ENCODE data around the gene KRT13.

KRT13 gene

GRCh38 chr17:41494524-41494923 is 10.9 kb downstream of the KRT13 start:
- Histone ChIP-seq H3F3A (ENCODE audit: insufficient read depth, low read length) (no peaks in the 10 kb centered on the region), H3K4me2 (ENCODE audit: low read length) (no peak overlapping the region), H3K9me2 (ENCODE audit: low read depth, low read length) (no peaks in the 10 kb centered on the region), H3K9ac (ENCODE audit: low read length) (no peak overlapping the region), H3K79me2 (ENCODE audit: insufficient read depth, low read length) (no peaks in the 10 kb centered on the region), H3K36me3 (ENCODE audit: insufficient read depth, low read length) (no peaks in the 10 kb centered on the region), H4K20me1 (ENCODE audit: insufficient read depth, low read length) (no peaks in the 10 kb centered on the region), H3K4me3 (ENCODE audit: low read depth, low read length, poor library complexity, severe bottlenecking) (no peak overlapping the region), H3K4me1 (ENCODE audit: insufficient read depth, low read length, severe bottlenecking) (no peaks in the 10 kb centered on the region), H2AFZ (ENCODE audit: low read length) (no peak overlapping the region), H3K27ac (ENCODE audit: low read depth, low read length, poor library complexity, severe bottlenecking) (no peak overlapping the region), H3K27me3 (ENCODE audit: insufficient read depth, low read length) (peaks cover 7% of the 10 kb centered on the region; the same call in 1 of the 2 replicates), H3K9me3 (ENCODE audit: low read length) (no peaks in the 10 kb centered on the region)
- no peak for TF ChIP-seq CTCF (IDR thresholded peaks at IDR 0.05; ENCODE audit: low read length)
- TF ChIP-seq EZH2 (IDR thresholded peaks at IDR 0.05; ENCODE audit: borderline replicate concordance, low read length) = no peak

- no peaks in the 10 kb centered on the region for H3K79me2 ChIP-seq (ENCODE audit: insufficient read depth, low read length)
- peaks cover 9% of the 10 kb centered on the region; the same call in 1 of the 2 replicates for H3K27me3 ChIP-seq (ENCODE audit: insufficient read depth, low read length)
- no peak overlapping the region for H3K27ac ChIP-seq (ENCODE audit: low read depth, low read length, poor library complexity, severe bottlenecking)
- no peaks in the 10 kb centered on the region for H3K4me1 ChIP-seq (ENCODE audit: insufficient read depth, low read length, severe bottlenecking)
- no peak overlapping the region for H3K9ac ChIP-seq (ENCODE audit: low read length)
- H3K4me2 ChIP-seq (ENCODE audit: low read length) = no peak overlapping the region
- no peak overlapping the region for H2AFZ ChIP-seq (ENCODE audit: low read length)
- H3K9me2 ChIP-seq (ENCODE audit: low read depth, low read length) = no peaks in the 10 kb centered on the region
- no peaks in the 10 kb centered on the region for H3F3A ChIP-seq (ENCODE audit: insufficient read depth, low read length)
- no peaks in the 10 kb centered on the region for H3K36me3 ChIP-seq (ENCODE audit: insufficient read depth, low read length)
- no peak for TF ChIP-seq EZH2 (IDR thresholded peaks at IDR 0.05; ENCODE audit: borderline replicate concordance, low read length)
- TF ChIP-seq CTCF (IDR thresholded peaks at IDR 0.05; ENCODE audit: low read length) = no peak
- H3K9me3 ChIP-seq (ENCODE audit: low read length) = no peaks in the 10 kb centered on the region
- H3K4me3 ChIP-seq (ENCODE audit: low read depth, low read length, poor library complexity, severe bottlenecking) = no peak overlapping the region
- no peaks in the 10 kb centered on the region for H4K20me1 ChIP-seq (ENCODE audit: insufficient read depth, low read length)
Observed at GRCh38 chr17:41492771-41493170, 12.6 kb downstream of the KRT13 start.

GRCh38 chr17:41492351-41492750 is 13.1 kb downstream of the KRT13 start:
- no peak overlapping the region for H3K27ac ChIP-seq (ENCODE audit: low read depth, low read length, poor library complexity, severe bottlenecking)
- no peak overlapping the region for H2AFZ ChIP-seq (ENCODE audit: low read length)
- H3K4me2 ChIP-seq (ENCODE audit: low read length) = no peak overlapping the region
- no peaks in the 10 kb centered on the region for H3F3A ChIP-seq (ENCODE audit: insufficient read depth, low read length)
- no peaks in the 10 kb centered on the region for H3K36me3 ChIP-seq (ENCODE audit: insufficient read depth, low read length)
- H4K20me1 ChIP-seq (ENCODE audit: insufficient read depth, low read length) = no peaks in the 10 kb centered on the region
- H3K9me2 ChIP-seq (ENCODE audit: low read depth, low read length) = no peaks in the 10 kb centered on the region
- H3K4me3 ChIP-seq (ENCODE audit: low read depth, low read length, poor library complexity, severe bottlenecking) = no peak overlapping the region
- TF ChIP-seq EZH2 (IDR thresholded peaks at IDR 0.05; ENCODE audit: borderline replicate concordance, low read length) = no peak
- TF ChIP-seq CTCF (IDR thresholded peaks at IDR 0.05; ENCODE audit: low read length) = no peak
- H3K4me1 ChIP-seq (ENCODE audit: insufficient read depth, low read length, severe bottlenecking) = no peaks in the 10 kb centered on the region
- H3K9me3 ChIP-seq (ENCODE audit: low read length) = no peaks in the 10 kb centered on the region
- H3K27me3 ChIP-seq (ENCODE audit: insufficient read depth, low read length) = peaks cover 9% of the 10 kb centered on the region; the same call in 1 of the 2 replicates
- H3K79me2 ChIP-seq (ENCODE audit: insufficient read depth, low read length) = no peaks in the 10 kb centered on the region
- H3K9ac ChIP-seq (ENCODE audit: low read length) = no peak overlapping the region

Measured in OCI-LY1 (cell line).